ENCODE results near the gene CACNB2.
"Not testable (repeated sequence)": the region's sequence is repeated elsewhere in the genome, so short reads cannot be mapped to it uniquely, and the experiment has no call there.

Gene CACNB2

GRCh38 chr10:18134921-18135320 is 5.3 kb upstream of the CACNB2 start:
- ATAC-seq (ENCODE audit: low read depth) (no peak), DNase-seq (ENCODE audit: low spot score in 2 of 2) (no peak)
- peaks cover 2% of the 10 kb centered on the region for H3K9me3 Mint-ChIP-seq
- no peak overlapping the region for H3K27ac Mint-ChIP-seq
- no peak overlapping the region for H3K4me3 Mint-ChIP-seq
- peaks cover 1% of the 10 kb centered on the region for H3K27me3 Mint-ChIP-seq
- no peaks in the 10 kb centered on the region for H3K4me1 Mint-ChIP-seq
- H3K36me3 Mint-ChIP-seq: no peaks in the 10 kb centered on the region

- H3K4me3 Mint-ChIP-seq: no peak overlapping the region
- no peaks in the 10 kb centered on the region for H3K4me1 Mint-ChIP-seq
- ATAC-seq (ENCODE audit: low read depth) (no peak), DNase-seq (ENCODE audit: low spot score in 2 of 2) (no peak)
- no peaks in the 10 kb centered on the region for H3K36me3 Mint-ChIP-seq
- H3K27me3 Mint-ChIP-seq: peaks cover 1% of the 10 kb centered on the region
- H3K27ac Mint-ChIP-seq: no peak overlapping the region
- H3K9me3 Mint-ChIP-seq: peaks cover 2% of the 10 kb centered on the region
Observed at GRCh38 chr10:18136073-18136791, 4.0 kb upstream of the CACNB2 start.

- peaks cover 2% of the 10 kb centered on the region for H3K9me3 Mint-ChIP-seq
Observed at GRCh38 chr10:18137111-18137510, 3.1 kb upstream of the CACNB2 start.

GRCh38 chr10:18140957-18141845 is 977 bp downstream of the CACNB2 start:
- Mint-ChIP-seq H3K36me3 (no peaks in the 10 kb centered on the region), H3K27ac (no peak overlapping the region), H3K4me3 (no peak overlapping the region), H3K9me3 (peaks cover 3% of the 10 kb centered on the region), H3K27me3 (peaks cover 5% of the 10 kb centered on the region), H3K4me1 (no peaks in the 10 kb centered on the region)
- no peak for DNase-seq (ENCODE audit: low spot score in 2 of 2)
- no peak for ATAC-seq (ENCODE audit: low read depth)

More at GRCh38 chr10:18137111-18137510, 3.1 kb upstream of the CACNB2 start:
- no peaks in the 10 kb centered on the region for H3K4me1 Mint-ChIP-seq
- no peak overlapping the region for H3K27ac Mint-ChIP-seq
- H3K4me3 Mint-ChIP-seq: no peak overlapping the region
- ATAC-seq (ENCODE audit: low read depth) (no peak), DNase-seq (ENCODE audit: low spot score in 2 of 2) (no peak)
- no peaks in the 10 kb centered on the region for H3K36me3 Mint-ChIP-seq
- peaks cover 3% of the 10 kb centered on the region for H3K27me3 Mint-ChIP-seq

GRCh38 chr10:18142151-18142550 is 1.9 kb downstream of the CACNB2 start:
- no peak overlapping the region for H3K4me3 Mint-ChIP-seq
- peaks cover 5% of the 10 kb centered on the region for H3K27me3 Mint-ChIP-seq
- ATAC-seq (ENCODE audit: low read depth): no peak
- H3K4me1 Mint-ChIP-seq: no peaks in the 10 kb centered on the region
- no peak overlapping the region for H3K27ac Mint-ChIP-seq
- no peaks in the 10 kb centered on the region for H3K36me3 Mint-ChIP-seq
- H3K9me3 Mint-ChIP-seq: peaks cover 3% of the 10 kb centered on the region
- no peak for DNase-seq (ENCODE audit: low spot score in 2 of 2)

GRCh38 chr10:18144396-18144795 is 4.2 kb downstream of the CACNB2 start:
- DNase-seq (ENCODE audit: low spot score in 2 of 2): no peak
- peaks cover 5% of the 10 kb centered on the region for H3K27me3 Mint-ChIP-seq
- H3K4me1 Mint-ChIP-seq: no peaks in the 10 kb centered on the region
- H3K27ac Mint-ChIP-seq: no peak overlapping the region
- peaks cover 3% of the 10 kb centered on the region for H3K9me3 Mint-ChIP-seq
- ATAC-seq (ENCODE audit: low read depth): no peak
- no peak overlapping the region for H3K4me3 Mint-ChIP-seq
- H3K36me3 Mint-ChIP-seq: no peaks in the 10 kb centered on the region

GRCh38 chr10:18144928-18145327 is 4.7 kb downstream of the CACNB2 start:
- Mint-ChIP-seq H3K27ac (no peak overlapping the region), H3K4me3 (no peak overlapping the region), H3K27me3 (peaks cover 5% of the 10 kb centered on the region), H3K9me3 (peaks cover 3% of the 10 kb centered on the region), H3K36me3 (no peaks in the 10 kb centered on the region), H3K4me1 (no peaks in the 10 kb centered on the region)
- ATAC-seq (ENCODE audit: low read depth) (no peak), DNase-seq (ENCODE audit: low spot score in 2 of 2) (no peak)

GRCh38 chr10:18145652-18146051 is 5.4 kb downstream of the CACNB2 start:
- ATAC-seq (ENCODE audit: low read depth) (no peak), DNase-seq (ENCODE audit: low spot score in 2 of 2) (no peak)
- Mint-ChIP-seq H3K36me3 (no peaks in the 10 kb centered on the region), H3K4me1 (no peaks in the 10 kb centered on the region), H3K9me3 (peaks cover 3% of the 10 kb centered on the region), H3K27ac (no peak overlapping the region), H3K27me3 (peaks cover 5% of the 10 kb centered on the region), H3K4me3 (no peak overlapping the region)

GRCh38 chr10:18149196-18149800 is 9.1 kb downstream of the CACNB2 start:
- DNase-seq (ENCODE audit: low spot score in 2 of 2) (no peak), ATAC-seq (ENCODE audit: low read depth) (no peak)
- H3K27ac Mint-ChIP-seq: no peak overlapping the region
- peaks cover 1% of the 10 kb centered on the region for H3K27me3 Mint-ChIP-seq
- H3K36me3 Mint-ChIP-seq: no peaks in the 10 kb centered on the region
- no peak overlapping the region for H3K4me3 Mint-ChIP-seq
- peaks cover 2% of the 10 kb centered on the region for H3K9me3 Mint-ChIP-seq
- H3K4me1 Mint-ChIP-seq: no peaks in the 10 kb centered on the region

GRCh38 chr10:18151356-18151890 is 11.2 kb downstream of the CACNB2 start:
- Mint-ChIP-seq H3K27ac (no peak overlapping the region), H3K4me3 (no peak overlapping the region), H3K36me3 (no peaks in the 10 kb centered on the region), H3K27me3 (no peaks in the 10 kb centered on the region), H3K4me1 (no peaks in the 10 kb centered on the region), H3K9me3 (no peaks in the 10 kb centered on the region)
- ATAC-seq (ENCODE audit: low read depth) (no peak), DNase-seq (ENCODE audit: low spot score in 2 of 2) (no peak)

- H3K27me3 Mint-ChIP-seq; ATAC-seq (ENCODE audit: low read depth); H3K9me3 Mint-ChIP-seq; H3K27ac Mint-ChIP-seq; H3K4me1 Mint-ChIP-seq; H3K4me3 Mint-ChIP-seq; DNase-seq (ENCODE audit: low spot score in 2 of 2); H3K36me3 Mint-ChIP-seq: not testable (repeated sequence)
Observed at GRCh38 chr10:18153381-18153780, 13.2 kb downstream of the CACNB2 start.

GRCh38 chr10:18155321-18155720 is 15.1 kb downstream of the CACNB2 start:
- no peak for ATAC-seq (ENCODE audit: low read depth)
- no peaks in the 10 kb centered on the region for H3K27me3 Mint-ChIP-seq

GRCh38 chr10:18156797-18157196 is 16.6 kb downstream of the CACNB2 start:
- not testable (repeated sequence) for H3K27me3 Mint-ChIP-seq; H3K9me3 Mint-ChIP-seq; ATAC-seq (ENCODE audit: low read depth); DNase-seq (ENCODE audit: low spot score in 2 of 2); H3K27ac Mint-ChIP-seq; H3K4me1 Mint-ChIP-seq; H3K36me3 Mint-ChIP-seq; H3K4me3 Mint-ChIP-seq

More at GRCh38 chr10:18155321-18155720, 15.1 kb downstream of the CACNB2 start:
- Mint-ChIP-seq H3K4me1 (no peaks in the 10 kb centered on the region), H3K27ac (no peak overlapping the region), H3K36me3 (no peaks in the 10 kb centered on the region), H3K9me3 (no peaks in the 10 kb centered on the region), H3K4me3 (no peak overlapping the region)
- DNase-seq (ENCODE audit: low spot score in 2 of 2): no peak

GRCh38 chr10:18157881-18158280 is 17.7 kb downstream of the CACNB2 start:
- no peaks in the 10 kb centered on the region for H3K4me1 Mint-ChIP-seq
- no peaks in the 10 kb centered on the region for H3K27me3 Mint-ChIP-seq
- no peaks in the 10 kb centered on the region for H3K9me3 Mint-ChIP-seq
- DNase-seq (ENCODE audit: low spot score in 2 of 2) (no peak), ATAC-seq (ENCODE audit: low read depth) (no peak)
- no peak overlapping the region for H3K4me3 Mint-ChIP-seq
- H3K36me3 Mint-ChIP-seq: no peaks in the 10 kb centered on the region
- no peak overlapping the region for H3K27ac Mint-ChIP-seq

All from memory B cell (primary cell).